GM21737 (cell line): ENCODE results near the gene RFT1.

Experiments
- ATAC-seq: cut with Tn5 transposase; IDR thresholded peaks from one replicate; pipeline ENCODE4 v1.9.1; 2021; ENCODE audit warnings: mild to moderate bottlenecking, moderate library complexity; ENCODE audit not compliant: unreplicated experiment

The RFT1 gene

GRCh38 chr3:53130179-53131061 lies at the start of gene RFT1:
Gene RFT1, minus strand, starts transcription at chr3:53130435. Its CDS starts 35 bp downstream, at chr3:53130400.
- peak; percentile 81 for ATAC-seq

GRCh38 chr3:53179580-53179979 lies 49.3 kb upstream of the RFT1 start:
- ATAC-seq, result no peak

DNA sequence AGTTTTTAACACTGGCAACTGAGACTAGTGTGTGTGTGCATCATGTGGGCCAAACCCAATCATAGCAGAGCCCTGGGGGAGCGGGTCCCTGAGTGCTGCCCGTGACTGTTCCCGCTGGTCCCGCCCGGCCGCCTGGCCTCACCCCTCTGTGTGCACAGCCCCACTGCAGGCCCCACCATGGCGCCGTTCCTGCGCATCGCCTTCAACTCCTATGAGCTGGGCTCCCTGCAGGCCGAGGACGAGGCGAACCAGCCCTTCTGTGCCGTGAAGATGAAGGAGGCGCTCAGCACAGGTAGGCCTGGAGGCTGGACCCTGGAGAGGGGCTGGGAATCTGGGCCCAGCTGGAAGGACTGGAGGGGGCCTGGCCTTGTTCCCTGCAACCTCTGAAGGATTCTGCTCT lies 48.0 kb upstream of the RFT1 start:
- ATAC-seq, result no peak

GRCh38 chr3:53175613-53176540 lies 45.6 kb upstream of the RFT1 start:
- ATAC-seq, result no peak

- peak; percentile 41 for ATAC-seq
Measured at GRCh38 chr3:53174346-53175250, 44.4 kb upstream of the RFT1 start.

DNA sequence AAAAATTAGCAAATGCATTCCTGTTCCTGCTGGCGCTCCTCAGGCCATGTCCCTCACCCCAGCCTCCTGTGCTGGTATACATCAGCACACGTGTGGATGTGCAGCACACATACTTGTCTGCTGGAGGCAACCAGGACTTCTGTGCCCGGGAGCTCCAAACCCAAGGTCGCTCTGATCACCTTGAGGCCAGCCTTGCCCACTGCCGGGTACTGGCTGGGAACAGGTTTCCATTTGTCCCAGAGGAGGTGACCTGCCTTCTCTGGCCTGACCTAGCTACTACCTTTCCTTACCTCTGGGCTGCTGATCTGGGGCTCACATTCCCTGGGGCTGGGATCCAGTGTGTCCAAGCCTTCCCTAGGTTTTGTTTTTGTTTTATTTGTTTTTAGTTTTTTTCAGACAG lies 42.9 kb upstream of the RFT1 start:
- no peak for ATAC-seq

- no peak for ATAC-seq
Measured at GRCh38 chr3:53171827-53172505, 41.7 kb upstream of the RFT1 start.

DNA sequence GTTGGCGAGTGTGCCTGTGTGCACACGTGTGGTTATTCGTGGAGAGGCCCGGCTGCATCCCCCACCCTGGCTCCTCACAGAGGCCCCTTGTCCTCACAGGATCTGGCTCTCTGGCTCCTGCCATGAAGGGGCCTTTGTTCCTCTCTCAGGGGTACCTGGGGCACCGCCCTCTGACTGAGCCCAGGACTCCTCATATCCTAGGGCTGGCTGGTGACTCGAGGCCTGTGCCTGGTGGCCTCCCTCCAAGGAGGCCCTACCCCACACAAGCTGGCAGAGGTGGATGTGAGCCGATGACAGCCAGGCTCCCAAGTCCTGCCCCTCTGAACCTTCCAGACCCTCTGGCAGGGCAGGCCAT lies 40.8 kb upstream of the RFT1 start:
- no peak for ATAC-seq

- no peak for ATAC-seq
Measured at GRCh38 chr3:53170325-53171063, 40.3 kb upstream of the RFT1 start.

- no peak for ATAC-seq
Measured at GRCh38 chr3:53169832-53170324, 39.6 kb upstream of the RFT1 start.

DNA sequence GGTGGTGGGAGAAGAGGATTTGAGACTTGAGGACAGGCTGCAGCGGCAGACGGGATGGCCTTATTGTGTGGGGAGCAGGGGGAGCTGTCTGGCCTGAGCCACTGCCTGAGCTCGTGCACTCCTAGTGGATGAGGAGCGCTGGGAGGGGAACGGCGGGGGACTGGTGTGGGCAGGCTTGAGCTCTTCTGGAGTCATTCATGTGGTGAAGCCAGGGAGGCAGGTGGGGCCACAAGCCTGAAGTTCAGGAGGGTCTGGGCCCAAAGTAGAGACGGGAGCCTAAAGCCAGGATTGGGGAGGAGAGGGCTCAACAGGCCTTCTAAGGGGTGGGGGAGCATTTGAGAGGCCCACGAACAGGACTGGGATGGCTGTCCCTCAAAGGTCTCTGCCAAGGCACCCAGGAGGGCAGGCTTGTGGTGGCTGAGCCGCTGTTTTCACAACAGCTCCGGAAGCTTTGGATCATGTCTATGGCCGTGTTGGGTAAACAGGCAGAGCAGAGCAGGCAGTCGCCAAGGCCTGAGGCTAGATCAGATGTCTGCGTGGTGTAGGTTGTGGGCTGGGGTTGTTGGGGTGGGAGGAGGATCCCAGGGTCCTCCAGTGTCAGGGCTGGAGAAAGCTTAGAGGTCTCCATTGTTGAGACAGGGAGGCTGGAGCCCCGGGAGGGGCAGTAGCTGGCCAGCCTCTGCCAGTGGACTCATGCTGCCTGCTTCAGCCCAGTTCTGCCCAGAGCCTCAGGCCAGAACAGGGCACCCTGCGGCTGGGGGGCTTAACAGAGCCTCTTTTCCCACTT lies 39.0 kb upstream of the RFT1 start:
- no peak for ATAC-seq

DNA sequence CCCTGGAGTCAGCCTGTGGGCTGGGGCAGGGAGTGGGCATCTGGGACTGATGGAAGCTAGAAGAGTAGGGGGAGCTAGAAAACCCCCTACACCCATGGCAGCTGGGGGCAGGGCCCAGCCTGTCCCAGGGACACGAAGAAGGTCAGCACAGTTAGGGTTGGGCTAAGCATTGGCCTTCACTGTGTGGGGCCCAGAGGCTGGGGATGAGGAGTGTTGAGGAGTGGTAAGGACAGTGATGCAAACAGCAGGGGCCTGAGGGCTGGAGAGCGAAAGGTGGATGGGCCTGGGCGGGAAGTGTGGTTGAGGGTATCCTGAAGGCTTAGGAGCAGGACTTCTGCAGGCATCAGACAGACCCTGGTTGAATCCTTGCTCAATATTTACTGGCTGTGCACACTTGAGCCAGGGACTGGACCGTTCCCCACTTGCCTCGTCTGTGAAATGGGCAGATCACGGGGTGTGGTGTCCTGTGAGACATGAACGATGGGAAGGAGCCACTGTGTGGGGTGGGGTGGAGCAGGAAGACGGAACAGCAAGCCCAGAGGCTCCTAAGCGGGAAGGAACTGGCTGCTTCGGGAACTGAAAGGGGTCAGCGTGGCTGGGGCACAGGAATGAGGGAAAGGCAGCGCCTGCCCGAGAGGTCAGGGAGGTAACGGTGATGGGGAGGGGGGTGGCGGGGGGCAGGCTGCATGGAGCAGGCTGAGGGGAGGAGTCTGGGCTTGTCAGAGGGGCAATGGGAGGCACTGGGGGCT lies 38.1 kb upstream of the RFT1 start:
- no peak for ATAC-seq

- no peak for ATAC-seq
Measured at GRCh38 chr3:53167418-53168174, 37.4 kb upstream of the RFT1 start.

DNA sequence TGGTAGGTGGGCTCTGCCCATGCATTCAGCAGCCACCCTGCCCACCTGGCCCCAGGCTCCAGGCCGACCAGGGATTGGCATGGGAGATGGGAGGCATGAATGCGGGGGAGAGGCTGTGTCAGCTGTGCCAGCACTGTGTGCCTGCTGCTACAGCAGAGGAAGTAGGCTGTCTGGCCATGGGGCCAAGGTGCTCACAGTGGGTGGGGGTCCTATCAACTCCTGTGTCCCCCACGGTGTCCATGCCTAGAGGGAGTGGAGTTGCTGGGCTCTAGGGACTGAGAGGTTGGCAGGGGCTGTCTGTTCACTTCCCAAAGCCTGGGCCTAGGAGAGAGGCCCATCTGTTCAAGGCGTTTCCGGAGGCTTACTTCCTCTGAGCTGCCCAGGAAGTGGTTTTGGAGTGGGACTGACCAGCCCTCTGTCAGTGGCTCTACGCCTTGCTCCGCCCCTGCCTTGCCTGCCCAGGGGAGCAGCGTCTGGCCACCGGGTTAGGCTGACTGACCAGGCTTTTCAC lies 36.6 kb upstream of the RFT1 start:
- peak; percentile 25 for ATAC-seq

DNA sequence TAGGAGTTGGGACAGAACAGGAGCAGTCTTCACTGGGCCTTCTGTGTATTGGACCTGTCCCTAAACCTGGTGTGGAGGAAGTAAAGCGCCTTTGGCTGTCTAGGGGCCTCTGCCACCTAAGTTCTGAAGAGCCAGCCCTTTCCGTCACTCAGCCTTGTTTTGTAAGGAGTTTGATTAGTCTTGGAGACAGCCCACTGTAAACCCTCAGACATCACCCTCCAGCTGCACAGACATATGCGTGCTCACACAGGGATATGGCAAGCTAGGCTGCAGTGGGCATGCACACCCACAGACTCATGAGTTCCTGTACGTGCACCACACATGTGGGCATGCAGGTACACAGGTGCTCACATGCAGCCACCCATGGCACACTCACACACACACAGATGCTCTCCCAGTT lies 36.0 kb upstream of the RFT1 start:
- no peak for ATAC-seq

DNA sequence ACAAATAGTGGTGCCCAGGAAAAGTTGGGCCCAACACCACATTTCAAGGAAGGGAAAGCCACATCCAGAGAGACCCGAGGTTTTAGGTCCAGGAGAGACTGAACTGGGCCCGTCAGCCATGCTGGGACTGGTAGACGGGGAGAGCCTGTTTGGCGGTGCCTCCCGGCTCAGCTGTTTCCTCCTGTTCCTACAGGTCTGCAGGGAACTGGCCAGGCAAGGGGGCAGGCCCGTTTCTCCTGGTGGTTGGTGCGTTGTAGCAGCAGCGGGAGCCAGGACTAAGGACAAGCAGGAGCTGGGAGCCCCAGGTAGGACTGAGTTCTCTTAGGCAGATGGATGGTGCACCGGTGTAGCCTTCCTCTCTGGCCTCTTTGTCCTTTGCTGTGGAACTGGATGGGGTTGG lies 34.7 kb upstream of the RFT1 start:
- ATAC-seq, result no peak
